GM21367 (cell line): ENCODE results near the gene UGT1A7.
"Not testable (repeated sequence)": the region's sequence is repeated elsewhere in the genome, so short reads cannot be mapped to it uniquely, and the experiment has no call there.

Experiments
- ATAC-seq: cut with Tn5 transposase; IDR thresholded peaks from one replicate; pipeline ENCODE4 v1.9.1; 2021; ENCODE audit not compliant: unreplicated experiment

The UGT1A7 gene

GRCh38 chr2:233681521-233682099, at the start of gene UGT1A7:
Gene UGT1A7 (plus strand): TSS chr2:233681901. CDS start chr2:233681938, 37 bp downstream.
- ATAC-seq: no peak

- not testable (repeated sequence) for ATAC-seq
Observed at GRCh38 chr2:233636306-233636705, 45.4 kb upstream of the UGT1A7 start, which contains the start of gene UGT1A10. Gene UGT1A10 (plus strand): TSS chr2:233636448. CDS start chr2:233636523, 75 bp downstream.

DNA sequence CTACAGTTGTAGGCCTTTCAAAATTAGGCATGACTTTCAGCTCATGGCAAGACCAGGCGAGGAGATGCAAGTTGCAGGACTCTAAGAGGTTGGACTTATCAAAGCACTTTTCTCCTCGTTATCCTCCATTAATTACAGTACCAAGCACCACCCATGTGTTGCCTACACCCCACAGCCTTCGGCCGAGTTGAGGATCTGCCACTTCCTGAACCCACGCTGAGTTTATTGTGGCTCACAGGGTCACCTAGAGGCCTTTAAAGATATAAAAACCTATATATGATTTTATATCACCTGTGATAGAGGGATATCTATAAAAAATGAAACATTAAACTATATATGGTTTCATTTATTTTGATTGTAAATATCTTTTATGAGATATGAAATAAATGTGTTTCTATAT, 42.9 kb upstream of the UGT1A7 start:
- ATAC-seq: no peak

GRCh38 chr2:233639860-233640259, 41.8 kb upstream of the UGT1A7 start:
- ATAC-seq: no peak

GRCh38 chr2:233643128-233643527, 38.6 kb upstream of the UGT1A7 start:
- no peak for ATAC-seq

GRCh38 chr2:233646033-233646432, 35.7 kb upstream of the UGT1A7 start:
- not testable (repeated sequence) for ATAC-seq

DNA sequence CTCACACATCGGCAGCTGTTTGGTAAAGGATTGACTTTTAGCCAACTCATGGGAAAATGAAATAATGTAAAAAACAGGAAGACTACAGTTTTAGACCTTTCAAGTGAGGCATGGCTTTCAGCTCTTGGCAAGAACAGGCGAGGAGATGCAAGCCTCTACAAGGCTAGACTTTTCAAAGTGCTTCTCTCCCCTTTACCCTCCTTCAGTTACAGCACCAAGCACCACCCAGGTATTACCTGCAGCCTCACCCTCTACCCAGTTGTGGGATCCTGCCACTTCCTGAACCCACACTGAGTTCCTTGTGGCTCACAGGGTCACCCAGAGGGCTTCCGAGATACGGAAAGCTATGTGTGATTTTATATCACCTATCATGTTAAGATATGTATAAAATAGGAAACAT, 30.7 kb upstream of the UGT1A7 start:
- no peak for ATAC-seq

DNA sequence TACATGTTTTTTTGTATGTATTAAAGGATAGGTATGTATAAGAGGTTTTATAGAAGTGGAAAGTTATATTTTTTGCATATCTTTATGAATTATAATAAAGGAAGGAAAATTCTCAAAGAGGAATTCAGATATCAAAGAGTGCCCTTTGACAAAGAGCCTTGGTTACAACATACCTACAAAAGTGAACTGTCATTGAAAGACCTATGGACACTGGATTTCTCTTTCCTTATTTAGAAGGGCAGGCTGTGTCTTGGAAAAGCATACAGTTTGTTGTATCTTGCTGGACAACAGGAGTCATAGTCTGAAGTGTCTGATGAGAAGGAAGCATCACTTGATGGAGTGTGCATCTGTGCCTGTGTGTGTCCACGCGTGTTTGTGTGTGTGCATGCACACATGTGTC, 30.3 kb upstream of the UGT1A7 start:
- no peak for ATAC-seq

DNA sequence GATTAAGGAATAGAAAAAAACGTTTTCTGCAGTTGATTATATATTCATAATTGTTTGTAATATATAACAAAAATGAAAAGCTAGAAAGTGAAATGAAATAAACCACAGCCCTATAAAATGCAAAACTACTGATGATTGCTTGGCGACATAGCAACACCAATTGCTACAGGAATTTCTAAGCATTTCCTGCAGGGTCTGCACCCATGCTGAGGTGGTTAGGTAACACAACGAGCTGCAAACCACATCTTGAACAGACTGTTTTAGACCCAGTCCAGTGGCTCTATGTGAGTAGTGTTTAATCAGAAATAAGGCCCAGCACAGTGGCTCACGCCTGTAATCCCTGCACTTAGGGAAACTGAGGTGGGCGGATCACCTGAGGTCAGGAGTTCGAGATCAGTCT, 27.2 kb upstream of the UGT1A7 start:
- ATAC-seq: no peak

GRCh38 chr2:233655043-233655442, 26.7 kb upstream of the UGT1A7 start:
- ATAC-seq: no peak

- ATAC-seq: not testable (repeated sequence)
Observed at GRCh38 chr2:233655943-233656342, 25.8 kb upstream of the UGT1A7 start.

GRCh38 chr2:233656443-233656842, 25.3 kb upstream of the UGT1A7 start:
- no peak for ATAC-seq

GRCh38 chr2:233658610-233659009, 23.1 kb upstream of the UGT1A7 start:
- ATAC-seq: no peak

GRCh38 chr2:233663911-233664310, 17.8 kb upstream of the UGT1A7 start:
- no peak for ATAC-seq

- no peak for ATAC-seq
Observed at GRCh38 chr2:233668605-233669260, 13.0 kb upstream of the UGT1A7 start.

DNA sequence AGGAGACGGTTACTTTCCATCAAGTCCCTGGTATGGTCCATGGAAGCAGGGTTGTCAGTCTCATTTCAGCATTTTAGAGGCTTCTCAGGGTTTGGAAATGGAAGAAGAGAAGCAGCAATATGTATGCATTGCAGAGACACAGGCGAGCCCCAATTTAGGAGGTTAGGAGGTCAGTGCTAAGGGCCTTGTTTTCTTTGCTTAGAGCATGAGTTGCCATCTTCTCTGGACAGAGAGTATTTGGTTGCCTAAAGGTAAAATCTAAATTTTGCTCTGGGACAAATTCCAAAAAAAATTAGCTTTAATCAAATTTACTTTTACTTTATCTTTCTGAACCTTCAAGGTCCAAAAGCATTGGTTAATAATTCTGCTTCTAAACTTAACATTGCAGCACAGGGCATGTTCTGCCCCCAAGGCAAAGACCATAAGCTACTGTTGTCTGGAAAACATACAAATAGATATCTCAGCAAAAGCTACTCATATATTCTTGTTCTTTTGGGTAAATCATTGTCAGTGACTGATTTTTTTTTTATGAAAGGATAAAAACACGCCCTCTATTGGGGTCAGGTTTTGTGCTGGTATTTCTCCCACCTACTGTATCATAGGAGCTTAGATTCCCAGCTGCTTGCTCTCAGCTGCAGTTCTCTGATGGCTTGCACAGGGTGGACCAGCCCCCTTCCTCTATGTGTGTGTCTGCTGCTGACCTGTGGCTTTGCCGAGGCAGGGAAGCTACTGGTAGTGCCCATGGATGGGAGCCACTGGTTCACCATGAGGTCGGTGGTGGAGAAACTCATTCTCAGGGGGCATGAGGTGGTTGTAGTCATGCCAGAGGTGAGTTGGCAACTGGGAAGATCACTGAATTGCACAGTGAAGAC, 10.2 kb upstream of the UGT1A7 start, which contains the start of gene UGT1A9:
UGT1A9 (plus strand) TSS at position 609 of the 872 bp plus-strand sequence; CDS start at position 646, 37 bp downstream.
- no peak for ATAC-seq

GRCh38 chr2:233672886-233673285, 8.8 kb upstream of the UGT1A7 start:
- ATAC-seq: no peak

- ATAC-seq: no peak
Observed at GRCh38 chr2:233673896-233674295, 7.8 kb upstream of the UGT1A7 start.

GRCh38 chr2:233674314-233674713, 7.4 kb upstream of the UGT1A7 start:
- ATAC-seq: no peak

- no peak for ATAC-seq
Observed at GRCh38 chr2:233674995-233675394, 6.7 kb upstream of the UGT1A7 start.

DNA sequence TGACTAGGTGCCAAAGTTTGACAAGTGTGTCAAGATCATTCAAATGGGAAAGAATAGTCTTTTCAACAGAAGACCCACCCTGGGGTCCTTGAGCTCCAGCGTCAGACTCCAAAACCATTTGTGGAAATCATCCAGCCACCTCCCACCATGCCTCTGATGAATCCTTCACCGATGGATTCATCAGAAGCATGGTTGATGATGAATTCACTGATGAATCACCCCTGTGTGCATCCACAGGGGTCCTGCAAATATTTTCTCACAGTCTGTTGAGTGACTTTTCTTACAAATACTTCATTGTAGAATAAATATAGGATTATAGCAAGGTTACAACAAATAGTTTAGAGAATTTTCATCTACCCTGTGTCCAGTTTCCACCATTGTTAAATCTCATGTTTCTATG, 5.7 kb upstream of the UGT1A7 start:
- ATAC-seq: no peak

DNA sequence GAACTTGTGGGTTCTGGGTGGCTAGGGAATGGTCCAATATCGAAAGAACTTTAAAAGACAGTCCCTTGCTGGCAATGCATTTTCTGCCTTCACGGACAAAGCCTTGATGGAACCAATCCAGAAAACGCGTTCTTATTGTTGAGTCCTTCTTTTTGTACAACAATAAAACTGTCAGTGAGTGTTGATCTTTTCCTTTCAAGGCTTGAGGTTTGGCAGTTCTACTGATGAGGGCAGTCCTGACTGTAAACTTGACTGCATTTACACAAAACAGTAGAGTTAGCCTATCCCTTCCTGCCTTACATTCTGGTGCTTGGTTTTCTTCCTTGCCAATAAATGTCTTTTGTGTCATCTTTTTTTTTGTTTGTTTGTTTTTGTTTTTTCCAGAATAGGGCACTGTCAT, 2.5 kb upstream of the UGT1A7 start:
- no peak for ATAC-seq
